Breast epithelium (tissue), 4 donors: Measurements from ENCODE around the gene CNKSR3. TPM values are rescaled to one million over a fixed set of nuclear protein-coding genes. Genes with fewer than 3 reads are reported as not detected.

Experiments used
- DNase-seq, 2 donors: peaks; one replicate each; pipeline ENCODE4 v3.0.0-alpha.2; 2019; ENCODE audit warnings: low spot score in 2 of 2
- H3K27ac ChIP-seq, 2 donors: fragments of 200-600 bp; sonication (generic) in 1 of 2; one replicate each; pipeline ENCODE4 v1.5.1; 2016 to 2019; ENCODE audit warnings: mild to moderate bottlenecking in 1 of 2
- H3K27me3 ChIP-seq, 2 donors: fragments of 200-600 bp; sonication (generic) in 1 of 2; one replicate each; pipeline versions ENCODE4 v1.5.1 to v1.6.0; 2017 to 2019; ENCODE audit warnings: control low read depth in 1 of 2, mild to moderate bottlenecking in 1 of 2
- H3K36me3 ChIP-seq: fragments of 200-600 bp; one replicate; pipeline ENCODE4 v1.5.1; 2019
- H3K4me1 ChIP-seq, 2 donors: fragments of 200-600 bp; sonication (generic); one replicate each; pipeline ENCODE4 v1.5.1; 2016 to 2019; ENCODE audit warnings: control low read depth in 1 of 2
- H3K4me3 ChIP-seq, 3 donors: fragments of 200-600 bp; sonication (generic); 1 replicate in 2 of 3; 2 replicates in 1 of 3; pipeline ENCODE4 v1.5.1; 2016 to 2019; ENCODE audit warnings: mild to moderate bottlenecking in 3 of 3, moderate library complexity in 2 of 3
- H3K9me3 ChIP-seq, 2 donors: fragments of 200-600 bp; sonication (generic) in 1 of 2; one replicate each; pipeline ENCODE4 v1.5.1; 2016 to 2019; ENCODE audit warnings: control low read depth in 1 of 2
- CTCF ChIP-seq, 3 donors: fragments of 450-650 bp; IDR thresholded peaks; one replicate each; pipeline ENCODE4 v1.5.1; 2016 to 2017; ENCODE audit warnings: antibody characterized with exemption in 3 of 3, mild to moderate bottlenecking in 3 of 3, moderate library complexity in 3 of 3
- POLR2A ChIP-seq: fragments of 450-650 bp; IDR thresholded peaks from one replicate; pipeline ENCODE4 v1.6.1; 2016; ENCODE audit warnings: antibody characterized with exemption, mild to moderate bottlenecking, moderate library complexity
- POLR2AphosphoS5 ChIP-seq, 3 donors: sonication (generic); formaldehyde crosslinking; IDR thresholded peaks; one replicate each; pipeline ENCODE4 v1.6.1; 2017; ENCODE audit warnings: antibody characterized with exemption in 3 of 3
- intact Hi-C: fragments of 100-400 bp; cut with DNase I; formaldehyde crosslinking; loops from one replicate; pipeline ENCODE4 v1.15.1; 2023; ENCODE audit warnings: low total_unique reads
- total RNA-seq, 3 donors: library from RNA; depleted of rRNA; stranded (reverse); fragments of >200 nt; gene quantifications; one replicate each; pipeline ENCODE4 v1.1.0, GENCODE V29; 2016

Gene CNKSR3
- 1 to 10 TPM; 2.1 to 8.6 (median 5.2) TPM for total RNA-seq

- intact Hi-C loops, result no loop called here
- DNase-seq, result peak; percentile 73 to 76
- Histone ChIP-seq H3K27me3 (no peaks in the 10 kb centered on the region), H3K4me1 (no peaks in the 10 kb centered on the region), H3K27ac (peak within 1 kb of the TSS; percentile 85 to 95), H3K4me3 (peak within 1 kb of the TSS; percentile 61 to 95 (median 82)), H3K36me3 (no peaks in the 10 kb centered on the region), H3K9me3 (no peaks in the 10 kb centered on the region)
- TF ChIP-seq POLR2A, result peak; percentile 34
- TF ChIP-seq CTCF (IDR thresholded peaks at IDR 0.05), result peak in 1 of 3 donors; percentile 16
- peak in 1 of 3 donors; percentile 53 for TF ChIP-seq POLR2AphosphoS5 (IDR thresholded peaks at IDR 0.05)
Observed at GRCh38 chr6:154510144-154510905, at the start of gene CNKSR3. Gene CNKSR3 (minus strand): TSS chr6:154510685. CDS start chr6:154510114, 571 bp downstream.

GRCh38 chr6:154558984-154559383 lies 48.5 kb upstream of the CNKSR3 start:
- DNase-seq, result no peak
- Histone ChIP-seq H3K4me1 (no peaks in the 10 kb centered on the region), H3K9me3 (no peaks in the 10 kb centered on the region), H3K4me3 (no peak overlapping the region), H3K27me3 (no peaks in the 10 kb centered on the region), H3K36me3 (no peaks in the 10 kb centered on the region), H3K27ac (no peak overlapping the region)
- intact Hi-C loops, result no loop called here
- TF ChIP-seq POLR2A, result no peak
- TF ChIP-seq POLR2AphosphoS5 (IDR thresholded peaks at IDR 0.05), result no peak
- TF ChIP-seq CTCF (IDR thresholded peaks at IDR 0.05), result no peak

- Histone ChIP-seq H3K9me3 (no peaks in the 10 kb centered on the region), H3K27ac (no peak overlapping the region), H3K36me3 (no peaks in the 10 kb centered on the region), H3K4me1 (no peaks in the 10 kb centered on the region), H3K4me3 (no peak overlapping the region), H3K27me3 (no peaks in the 10 kb centered on the region)
- intact Hi-C loops, result no loop called here
- TF ChIP-seq POLR2AphosphoS5 (IDR thresholded peaks at IDR 0.05) (no peak), CTCF (IDR thresholded peaks at IDR 0.05) (no peak), POLR2A (no peak)
- DNase-seq, result no peak
Observed at GRCh38 chr6:154558513-154558912, 48.0 kb upstream of the CNKSR3 start.

GRCh38 chr6:154555073-154555677 lies 44.7 kb upstream of the CNKSR3 start:
- DNase-seq, result no peak
- H3K9me3 ChIP-seq, result no peaks in the 10 kb centered on the region
- no peak overlapping the region for H3K4me3 ChIP-seq
- no peaks in the 10 kb centered on the region for H3K4me1 ChIP-seq
- H3K27ac ChIP-seq, result no peak overlapping the region
- intact Hi-C loops, result no loop called here
- no peak for TF ChIP-seq CTCF (IDR thresholded peaks at IDR 0.05)
- TF ChIP-seq POLR2AphosphoS5 (IDR thresholded peaks at IDR 0.05), result no peak
- no peak for TF ChIP-seq POLR2A
- no peaks in the 10 kb centered on the region for H3K36me3 ChIP-seq
- no peaks in the 10 kb centered on the region for H3K27me3 ChIP-seq

GRCh38 chr6:154554491-154554890 lies 44.0 kb upstream of the CNKSR3 start:
- H3K4me1 ChIP-seq, result no peaks in the 10 kb centered on the region
- TF ChIP-seq POLR2AphosphoS5 (IDR thresholded peaks at IDR 0.05), result no peak
- no peaks in the 10 kb centered on the region for H3K27me3 ChIP-seq
- H3K4me3 ChIP-seq, result no peak overlapping the region
- H3K36me3 ChIP-seq, result no peaks in the 10 kb centered on the region
- intact Hi-C loops, result no loop called here
- H3K9me3 ChIP-seq, result no peaks in the 10 kb centered on the region
- DNase-seq, result no peak
- H3K27ac ChIP-seq, result no peak overlapping the region
